GM13976 (cell line): ENCODE results near the gene ATAD3A.

Experiments
- DNase-seq: peaks from one replicate; pipeline ENCODE4 v3.0.0; 2012; ENCODE audit warnings: low spot score
- CTCF ChIP-seq: IDR thresholded peaks from 2 replicates; pipeline ENCODE4 v1.5.1; 2012; ENCODE audit warnings: borderline replicate concordance, mild to moderate bottlenecking; ENCODE audit not compliant: insufficient read depth; ENCODE audit errors: extremely low read depth, missing control alignments, control extremely low read depth
- in situ Hi-C: fragments of 300-500 bp; cut with MboI; formaldehyde crosslinking; loops from one replicate; pipeline ENCODE4 v1.12.0; 2022; ENCODE audit warnings: low sequenced_read_pairs, mixed read lengths, inconsistent platforms; ENCODE audit not compliant: unreplicated experiment

The ATAD3A gene

GRCh38 chr1:1562556-1563195, 50.7 kb downstream of the ATAD3A start:
- in situ Hi-C loops, result no loop called here
- no peak for TF ChIP-seq CTCF
- no peak for DNase-seq

GRCh38 chr1:1563688-1564087, 51.7 kb downstream of the ATAD3A start:
- in situ Hi-C loops, result no loop called here
- TF ChIP-seq CTCF, result no peak
- DNase-seq, result no peak

GRCh38 chr1:1564268-1564667, 52.3 kb downstream of the ATAD3A start:
- DNase-seq, result no peak
- in situ Hi-C loops, result no loop called here
- no peak for TF ChIP-seq CTCF

GRCh38 chr1:1565340-1565739, 53.4 kb downstream of the ATAD3A start:
- in situ Hi-C loops, result no loop called here
- no peak for TF ChIP-seq CTCF
- no peak for DNase-seq

GRCh38 chr1:1567152-1567875, 55.4 kb downstream of the ATAD3A start:
- DNase-seq, result no peak
- in situ Hi-C loops, result no loop called here
- no peak for TF ChIP-seq CTCF

GRCh38 chr1:1567891-1568291, 55.9 kb downstream of the ATAD3A start:
- no peak for DNase-seq
- in situ Hi-C loops, result no loop called here
- TF ChIP-seq CTCF, result no peak

- TF ChIP-seq CTCF, result no peak
- in situ Hi-C loops, result no loop called here
- no peak for DNase-seq
These were observed 57.4 kb downstream of the ATAD3A start for GRCh38 chr1:1569341-1569740.
